ENCODE measurements around the gene STX2. TPM values are rescaled to one million over a fixed set of nuclear protein-coding genes. Genes with fewer than 3 reads are reported as not detected.
A peak's percentile ranks its signal among the peaks of the same experiment; 100 is the strongest.

The STX2 gene
- total and polyA plus RNA-seq, 2 experiments from 2014 or later, result 19.0 to 23.7 TPM

- DNase-seq (ENCODE audit: low read depth in 1 of 2, low spot score in 1 of 2), result no peak
- H3K27me3 ChIP-seq, result no peaks in the 10 kb centered on the region
- no peaks in the 10 kb centered on the region for H3K4me1 ChIP-seq (ENCODE audit: low read depth)
- no peak overlapping the region for H3K4me3 ChIP-seq
- no peaks in the 10 kb centered on the region for H3K9me3 ChIP-seq (ENCODE audit: low read depth)
- H3K27ac ChIP-seq, result no peak overlapping the region
- TF ChIP-seq CTCF (IDR thresholded peaks at IDR 0.05; ENCODE audit: low read depth, low read length), result no peak
- H3K36me3 ChIP-seq, result no peaks in the 10 kb centered on the region
Observed at GRCh38 chr12:130839770-130840404, 837 bp upstream of the STX2 start.

GRCh38 chr12:130838284-130838950 lies 633 bp downstream of the STX2 start:
- no peaks in the 10 kb centered on the region for H3K9me3 ChIP-seq (ENCODE audit: low read depth)
- peak; percentile 24 to 56 for DNase-seq (ENCODE audit: low read depth in 1 of 2, low spot score in 1 of 2)
- H3K27me3 ChIP-seq, result no peaks in the 10 kb centered on the region
- no peaks in the 10 kb centered on the region for H3K4me1 ChIP-seq (ENCODE audit: low read depth)
- peak overlapping the region; percentile 81 for H3K4me3 ChIP-seq
- H3K27ac ChIP-seq, result no peak overlapping the region
- no peaks in the 10 kb centered on the region for H3K36me3 ChIP-seq
- TF ChIP-seq CTCF (IDR thresholded peaks at IDR 0.05; ENCODE audit: low read depth, low read length), result no peak

- H3K4me1 ChIP-seq (ENCODE audit: low read depth), result no peaks in the 10 kb centered on the region
- DNase-seq (ENCODE audit: low read depth in 1 of 2, low spot score in 1 of 2), result no peak
- no peak for TF ChIP-seq CTCF (IDR thresholded peaks at IDR 0.05; ENCODE audit: low read depth, low read length)
- no peak overlapping the region for H3K27ac ChIP-seq
- no peaks in the 10 kb centered on the region for H3K36me3 ChIP-seq
- no peaks in the 10 kb centered on the region for H3K27me3 ChIP-seq
- no peak overlapping the region for H3K4me3 ChIP-seq
- no peaks in the 10 kb centered on the region for H3K9me3 ChIP-seq (ENCODE audit: low read depth)
Observed at GRCh38 chr12:130835436-130835835, 3.6 kb downstream of the STX2 start.

GRCh38 chr12:130835011-130835410 lies 4.0 kb downstream of the STX2 start:
- Histone ChIP-seq H3K27me3 (no peaks in the 10 kb centered on the region), H3K27ac (no peak overlapping the region), H3K4me3 (no peak overlapping the region), H3K4me1 (ENCODE audit: low read depth) (no peaks in the 10 kb centered on the region), H3K36me3 (no peaks in the 10 kb centered on the region), H3K9me3 (ENCODE audit: low read depth) (no peaks in the 10 kb centered on the region)
- TF ChIP-seq CTCF (IDR thresholded peaks at IDR 0.05; ENCODE audit: low read depth, low read length), result no peak
- DNase-seq (ENCODE audit: low read depth in 1 of 2, low spot score in 1 of 2), result no peak

GRCh38 chr12:130832561-130833209 lies 6.4 kb downstream of the STX2 start:
- no peaks in the 10 kb centered on the region for H3K27me3 ChIP-seq
- H3K36me3 ChIP-seq, result no peaks in the 10 kb centered on the region
- H3K4me1 ChIP-seq (ENCODE audit: low read depth), result no peaks in the 10 kb centered on the region
- H3K9me3 ChIP-seq (ENCODE audit: low read depth), result no peaks in the 10 kb centered on the region
- H3K27ac ChIP-seq, result no peak overlapping the region
- no peak overlapping the region for H3K4me3 ChIP-seq
- DNase-seq (ENCODE audit: low read depth in 1 of 2, low spot score in 1 of 2), result peak in 1 of 2 donors; percentile 62
- TF ChIP-seq CTCF (IDR thresholded peaks at IDR 0.05; ENCODE audit: low read depth, low read length), result no peak
